Measurements from ENCODE around the gene INHBE.
A peak's percentile ranks its signal among the peaks of the same experiment; 100 is the strongest.
"Not testable (repeated sequence)": the region's sequence is repeated elsewhere in the genome, so short reads cannot be mapped to it uniquely, and the experiment has no call there.

The INHBE gene

DNA sequence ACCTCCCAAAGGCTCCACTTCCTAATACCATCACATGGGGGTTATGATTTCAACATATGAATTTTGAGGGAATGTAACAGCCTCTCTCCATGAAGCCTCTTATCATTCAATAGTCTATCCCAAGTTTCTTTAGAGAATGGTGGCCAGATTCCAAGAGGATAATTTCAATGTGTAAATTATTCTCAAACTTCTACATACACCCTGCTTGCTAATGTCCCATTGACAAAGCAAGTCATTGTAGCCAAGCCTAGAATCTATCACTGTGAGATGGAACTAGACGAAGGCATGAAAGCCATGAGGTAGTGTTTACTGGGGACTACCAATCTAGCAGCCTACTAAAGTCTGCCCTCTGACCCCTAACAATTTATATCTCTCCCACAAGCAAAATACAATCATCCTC lies 16.7 kb upstream of the INHBE start:
- H3K4me3 ChIP-seq (ENCODE audit: low read depth, low read length) = no peak overlapping the region
- DNase-seq (ENCODE audit: low read depth) = no peak

GRCh38 chr12:57439762-57440266 lies 15.3 kb upstream of the INHBE start:
- DNase-seq (ENCODE audit: low read depth) = no peak
- H3K4me3 ChIP-seq (ENCODE audit: low read depth, low read length) = no peak overlapping the region

GRCh38 chr12:57441393-57441792 lies 13.7 kb upstream of the INHBE start:
- H3K4me3 ChIP-seq (ENCODE audit: low read depth, low read length); DNase-seq (ENCODE audit: low read depth): not testable (repeated sequence)

GRCh38 chr12:57441846-57442427 lies 13.2 kb upstream of the INHBE start:
- no peak for DNase-seq (ENCODE audit: low read depth)
- H3K4me3 ChIP-seq (ENCODE audit: low read depth, low read length) = no peak overlapping the region

DNA sequence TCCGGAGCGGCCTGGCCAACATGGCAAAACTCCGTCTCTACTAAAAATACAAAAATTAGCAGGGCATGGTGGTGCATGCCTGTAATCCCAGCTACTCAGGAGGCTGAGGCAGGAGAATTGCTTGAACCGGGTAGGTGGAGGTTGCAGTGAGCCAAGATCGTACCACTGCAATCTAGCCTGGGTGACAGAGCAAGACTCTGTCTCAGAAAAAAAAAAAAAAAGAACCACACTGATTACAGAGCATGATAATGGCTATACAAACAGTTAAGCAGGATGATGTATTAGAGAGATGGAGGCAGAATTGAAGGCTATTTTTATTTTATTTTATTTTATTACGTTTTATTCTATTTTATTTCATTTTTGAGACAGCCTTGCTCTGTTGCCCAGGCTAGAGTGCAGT lies 10.8 kb upstream of the INHBE start:
- H3K4me3 ChIP-seq (ENCODE audit: low read depth, low read length); DNase-seq (ENCODE audit: low read depth): not testable (repeated sequence)

- H3K4me3 ChIP-seq (ENCODE audit: low read depth, low read length) = no peak overlapping the region
- DNase-seq (ENCODE audit: low read depth) = no peak
Measured at GRCh38 chr12:57444744-57445143, 10.4 kb upstream of the INHBE start.

- H3K4me3 ChIP-seq (ENCODE audit: low read depth, low read length) = no peak overlapping the region
- no peak for DNase-seq (ENCODE audit: low read depth)
Measured at GRCh38 chr12:57446292-57446960, 8.7 kb upstream of the INHBE start.

- DNase-seq (ENCODE audit: low read depth) = no peak
- H3K4me3 ChIP-seq (ENCODE audit: low read depth, low read length) = no peak overlapping the region
Measured at GRCh38 chr12:57448669-57449068, 6.4 kb upstream of the INHBE start.

DNA sequence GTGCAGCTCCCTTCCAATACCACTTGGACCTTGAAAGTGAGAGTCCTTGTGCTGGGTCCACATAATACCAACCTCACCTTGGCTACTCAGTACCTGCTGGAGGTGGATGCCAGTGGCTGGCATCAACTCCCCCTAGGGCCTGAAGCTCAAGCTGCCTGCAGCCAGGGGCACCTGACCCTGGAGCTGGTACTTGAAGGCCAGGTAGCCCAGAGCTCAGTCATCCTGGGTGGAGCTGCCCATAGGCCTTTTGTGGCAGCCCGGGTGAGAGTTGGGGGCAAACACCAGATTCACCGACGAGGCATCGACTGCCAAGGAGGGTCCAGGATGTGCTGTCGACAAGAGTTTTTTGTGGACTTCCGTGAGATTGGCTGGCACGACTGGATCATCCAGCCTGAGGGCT lies 5.7 kb upstream of the INHBE start:
- no peak overlapping the region for H3K4me3 ChIP-seq (ENCODE audit: low read depth, low read length)
- DNase-seq (ENCODE audit: low read depth) = no peak

- no peak overlapping the region for H3K4me3 ChIP-seq (ENCODE audit: low read depth, low read length)
- no peak for DNase-seq (ENCODE audit: low read depth)
Measured at GRCh38 chr12:57450057-57450456, 5.0 kb upstream of the INHBE start.

DNA sequence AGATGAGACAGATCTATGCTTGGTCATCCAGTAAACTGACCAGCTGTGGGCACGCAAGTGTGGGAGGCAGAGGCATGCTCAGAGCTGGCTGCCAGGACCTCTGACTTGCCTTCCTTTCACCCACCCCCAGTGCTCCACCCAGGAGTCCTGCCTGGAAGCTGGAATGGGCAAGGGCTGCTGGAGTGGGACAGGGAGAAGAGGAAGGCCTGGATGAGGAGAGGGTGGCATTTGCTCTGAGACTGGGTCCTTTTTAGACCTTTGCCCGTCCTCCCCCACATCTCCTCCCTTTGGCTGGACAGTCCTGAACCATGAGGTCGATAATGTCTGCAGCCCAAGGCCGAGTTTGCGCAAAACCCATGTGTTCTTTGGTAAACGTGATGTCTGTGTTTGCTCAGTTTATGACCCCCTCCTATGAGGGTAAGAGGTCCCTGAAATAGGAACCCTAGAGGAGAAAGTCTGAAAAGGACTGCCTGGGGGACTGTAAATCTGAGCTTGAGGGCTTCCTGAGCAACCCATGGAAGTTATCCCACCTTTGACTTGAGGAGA lies 3.8 kb upstream of the INHBE start:
- H3K4me3 ChIP-seq (ENCODE audit: low read depth, low read length) = no peak overlapping the region
- DNase-seq (ENCODE audit: low read depth) = no peak

GRCh38 chr12:57452181-57452936 lies 2.7 kb upstream of the INHBE start:
- DNase-seq (ENCODE audit: low read depth) = peak; percentile 81
- H3K4me3 ChIP-seq (ENCODE audit: low read depth, low read length) = no peak overlapping the region

DNA sequence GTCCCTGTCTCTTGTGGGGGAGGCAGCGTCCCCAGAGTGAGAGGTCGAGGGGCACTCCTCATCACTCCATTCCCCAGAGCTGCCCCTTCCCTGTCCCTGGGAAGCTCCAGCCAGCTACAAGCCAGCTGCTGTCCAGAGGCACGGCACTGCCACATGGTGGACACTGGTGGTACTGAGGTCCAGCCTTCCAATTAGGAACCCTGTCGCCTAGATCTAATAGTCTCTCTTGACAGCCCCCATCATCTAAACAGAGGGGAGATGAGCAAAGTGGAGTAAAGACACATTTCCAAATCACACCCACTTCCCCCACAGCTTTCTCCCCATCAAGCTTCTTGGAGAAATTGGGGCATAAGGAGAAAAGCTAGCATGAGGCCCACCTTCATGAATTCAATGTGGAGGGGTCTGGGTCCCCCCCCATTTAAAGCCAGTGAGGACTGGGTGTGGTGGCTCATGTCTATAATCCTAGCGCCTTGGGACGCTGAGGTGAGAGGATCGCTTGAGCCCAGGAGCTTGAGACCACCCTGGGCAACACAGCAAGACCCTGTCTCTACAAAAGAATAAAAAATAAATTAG lies 2.1 kb upstream of the INHBE start:
- peak; percentile 51 for DNase-seq (ENCODE audit: low read depth)
- no peak overlapping the region for H3K4me3 ChIP-seq (ENCODE audit: low read depth, low read length)

GRCh38 chr12:57454213-57454565 lies 918 bp upstream of the INHBE start:
- no peak overlapping the region for H3K4me3 ChIP-seq (ENCODE audit: low read depth, low read length)
- no peak for DNase-seq (ENCODE audit: low read depth)

DNA sequence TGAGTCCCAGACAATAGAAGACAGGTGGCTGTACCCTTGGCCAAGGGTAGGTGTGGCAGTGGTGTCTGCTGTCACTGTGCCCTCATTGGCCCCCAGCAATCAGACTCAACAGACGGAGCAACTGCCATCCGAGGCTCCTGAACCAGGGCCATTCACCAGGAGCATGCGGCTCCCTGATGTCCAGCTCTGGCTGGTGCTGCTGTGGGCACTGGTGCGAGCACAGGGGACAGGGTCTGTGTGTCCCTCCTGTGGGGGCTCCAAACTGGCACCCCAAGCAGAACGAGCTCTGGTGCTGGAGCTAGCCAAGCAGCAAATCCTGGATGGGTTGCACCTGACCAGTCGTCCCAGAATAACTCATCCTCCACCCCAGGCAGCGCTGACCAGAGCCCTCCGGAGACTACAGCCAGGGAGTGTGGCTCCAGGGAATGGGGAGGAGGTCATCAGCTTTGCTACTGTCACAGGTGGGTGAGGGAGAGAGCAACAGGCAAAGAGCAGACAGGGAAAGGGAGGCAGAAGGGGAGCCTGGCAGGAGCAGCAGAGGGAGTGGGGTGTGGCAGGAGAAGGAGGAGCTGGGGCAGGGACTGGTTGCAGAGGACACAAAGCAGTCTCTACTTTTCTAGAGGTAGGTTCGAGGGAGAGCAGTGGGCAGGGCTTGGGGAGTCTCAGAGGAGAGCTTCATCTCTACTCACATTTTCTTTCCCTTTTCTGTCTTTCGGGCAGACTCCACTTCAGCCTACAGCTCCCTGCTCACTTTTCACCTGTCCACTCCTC lies 452 bp downstream of the INHBE start:
- H3K4me3 ChIP-seq (ENCODE audit: low read depth, low read length) = peak overlapping the region; percentile 33

GRCh38 chr12:57456145-57456700 lies 1.1 kb downstream of the INHBE start:
- no peak for DNase-seq (ENCODE audit: low read depth)
- H3K4me3 ChIP-seq (ENCODE audit: low read depth, low read length) = peak overlapping the region; percentile 33

More for the DNA sequence above, 452 bp downstream of the INHBE start:
- no peak for DNase-seq (ENCODE audit: low read depth)

DNA sequence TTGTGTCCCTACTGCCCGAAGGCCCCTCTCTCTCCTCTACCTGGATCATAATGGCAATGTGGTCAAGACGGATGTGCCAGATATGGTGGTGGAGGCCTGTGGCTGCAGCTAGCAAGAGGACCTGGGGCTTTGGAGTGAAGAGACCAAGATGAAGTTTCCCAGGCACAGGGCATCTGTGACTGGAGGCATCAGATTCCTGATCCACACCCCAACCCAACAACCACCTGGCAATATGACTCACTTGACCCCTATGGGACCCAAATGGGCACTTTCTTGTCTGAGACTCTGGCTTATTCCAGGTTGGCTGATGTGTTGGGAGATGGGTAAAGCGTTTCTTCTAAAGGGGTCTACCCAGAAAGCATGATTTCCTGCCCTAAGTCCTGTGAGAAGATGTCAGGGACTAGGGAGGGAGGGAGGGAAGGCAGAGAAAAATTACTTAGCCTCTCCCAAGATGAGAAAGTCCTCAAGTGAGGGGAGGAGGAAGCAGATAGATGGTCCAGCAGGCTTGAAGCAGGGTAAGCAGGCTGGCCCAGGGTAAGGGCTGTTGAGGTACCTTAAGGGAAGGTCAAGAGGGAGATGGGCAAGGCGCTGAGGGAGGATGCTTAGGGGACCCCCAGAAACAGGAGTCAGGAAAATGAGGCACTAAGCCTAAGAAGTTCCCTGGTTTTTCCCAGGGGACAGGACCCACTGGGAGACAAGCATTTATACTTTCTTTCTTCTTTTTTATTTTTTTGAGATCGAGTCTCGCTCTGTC lies 1.8 kb downstream of the INHBE start:
- no peak for DNase-seq (ENCODE audit: low read depth)
- no peak overlapping the region for H3K4me3 ChIP-seq (ENCODE audit: low read depth, low read length)

DNA sequence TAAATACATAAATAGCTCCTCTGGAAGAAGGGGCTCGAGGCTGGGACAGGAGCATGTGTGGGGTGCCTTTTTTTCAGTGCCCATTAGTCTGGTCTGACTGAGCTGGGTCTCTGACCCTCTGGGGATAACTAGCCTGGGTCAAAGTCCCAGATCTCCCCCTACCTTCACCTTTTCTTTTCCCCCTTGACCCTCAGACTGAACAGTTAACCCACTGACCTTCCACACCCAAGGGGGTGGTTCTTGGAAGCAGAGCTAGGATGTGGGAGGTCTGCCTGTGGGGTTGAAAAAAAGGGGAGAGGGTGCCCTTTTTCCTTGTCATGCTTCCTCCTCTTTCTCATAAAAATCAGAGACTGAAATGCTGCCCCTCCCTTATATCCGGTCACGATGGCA lies 3.6 kb downstream of the INHBE start:
- no peak for DNase-seq (ENCODE audit: low read depth)
- H3K4me3 ChIP-seq (ENCODE audit: low read depth, low read length) = peak overlapping the region; percentile 74
